B cell (primary cell): ENCODE results near the gene ZNF850. TPM values are rescaled to one million over a fixed set of nuclear protein-coding genes. Genes with fewer than 3 reads are reported as not detected.

ENCODE experiments used
- ATAC-seq: fragments of 200-7000 bp; cut with Tn5 transposase; one replicate; pipeline ENCODE4 v1.10.0; 2021; ENCODE audit warnings: low read depth, mild to moderate bottlenecking, moderate number of reproducible peaks, moderate library complexity
- CTCF ChIA-PET: fragments of 350-600 bp; sonication (Branson Sonifier 250); formaldehyde crosslinking; loops from one replicate; lab custom pipeline; 2021; ENCODE audit warnings: antibody characterized with exemption, inconsistent platforms; lab: Charles Lee
- POLR2A ChIA-PET: fragments of 350-600 bp; sonication (Branson Sonifier 250); formaldehyde crosslinking; loops from one replicate; lab custom pipeline; 2021; ENCODE audit warnings: antibody characterized with exemption; lab: Charles Lee
- DNase-seq: peaks from one replicate; pipeline ENCODE4 v3.0.0; 2013
- H2AFZ ChIP-seq: 2 replicates; pipeline ENCODE4 v1.6.1; 2012; ENCODE audit warnings: mild to moderate bottlenecking, low read depth, low read length; ENCODE audit not compliant: insufficient read depth, poor library complexity, severe bottlenecking
- H3K27ac ChIP-seq, 2 donors: 1 replicate in 1 of 2; 2 replicates in 1 of 2; pipeline ENCODE4 v1.5.1; 2012 to 2013; ENCODE audit warnings: low read length in 2 of 2, mild to moderate bottlenecking in 2 of 2, moderate library complexity in 1 of 2
- H3K27me3 ChIP-seq, 4 experiments: fragments of 200-600 bp in 1 of 4; sonication (generic) in 1 of 4; replicated peaks in 1 of 4; 1 replicate in 2 of 4; 2 replicates in 2 of 4; pipeline versions ENCODE4 v1.6.1 to v1.7.0; 2013 to 2016; ENCODE audit warnings: low read length in 3 of 4, mild to moderate bottlenecking in 2 of 4, mixed read lengths in 1 of 4, moderate library complexity in 1 of 4; ENCODE audit not compliant: insufficient read depth in 4 of 4, control insufficient read depth in 3 of 4; ENCODE audit errors: control extremely low read depth in 1 of 4
- H3K36me3 ChIP-seq, 2 experiments: replicated peaks in 1 of 2; 1 replicate in 1 of 2; 2 replicates in 1 of 2; pipeline versions ENCODE4 v1.6.1 to v1.7.1; 2013; ENCODE audit warnings: low read length in 1 of 2; ENCODE audit not compliant: insufficient read depth in 2 of 2, control insufficient read depth in 1 of 2; ENCODE audit errors: control extremely low read depth in 1 of 2, extremely low read depth in 1 of 2
- H3K4me1 ChIP-seq, 2 donors: fragments of 200-600 bp in 1 of 2; sonication (generic) in 1 of 2; 1 replicate in 1 of 2; 2 replicates in 1 of 2; pipeline versions ENCODE4 v1.5.1 to v1.6.1; 2013 to 2017; ENCODE audit warnings: low read length in 2 of 2; ENCODE audit not compliant: control insufficient read depth in 2 of 2, insufficient read depth in 2 of 2
- H3K4me2 ChIP-seq: replicated peaks from 2 replicates; pipeline ENCODE3; 2012; ENCODE audit warnings: mild to moderate bottlenecking, low read depth, low read length; ENCODE audit not compliant: poor library complexity, severe bottlenecking
- H3K4me3 ChIP-seq, 5 experiments: fragments of 200-600 bp in 1 of 5; sonication (generic) in 1 of 5; 1 replicate in 3 of 5; 2 replicates in 2 of 5; pipeline versions ENCODE4 v1.5.1 to v1.7.0; 2011 to 2016; ENCODE audit warnings: low read length in 4 of 5, mild to moderate bottlenecking in 4 of 5, low read depth in 2 of 5, control low read depth in 1 of 5, moderate library complexity in 1 of 5; ENCODE audit not compliant: insufficient read depth in 1 of 5; ENCODE audit errors: control extremely low read depth in 1 of 5, extremely low read depth in 1 of 5
- H3K79me2 ChIP-seq: fragments of 200-600 bp; sonication (generic); one replicate; pipeline ENCODE4 v1.6.0; 2016; ENCODE audit warnings: low read length; ENCODE audit not compliant: control insufficient read depth, insufficient read depth
- H3K9ac ChIP-seq: fragments of 200-600 bp; sonication (generic); 2 replicates; pipeline ENCODE4 v1.6.1; 2017; ENCODE audit warnings: mild to moderate bottlenecking, low read length, moderate library complexity
- H3K9me3 ChIP-seq, 3 donors: one replicate each; pipeline versions ENCODE4 v1.6.1 to v1.7.1; 2013; ENCODE audit warnings: low read length in 2 of 3; ENCODE audit not compliant: control insufficient read depth in 2 of 3, insufficient read depth in 1 of 3; ENCODE audit errors: control extremely low read depth in 1 of 3
- H4K20me1 ChIP-seq: 2 replicates; pipeline ENCODE4 v1.6.0; 2012; ENCODE audit warnings: mild to moderate bottlenecking, low read length; ENCODE audit not compliant: insufficient read depth, control insufficient read depth, poor library complexity, severe bottlenecking
- H3K27ac Mint-ChIP-seq: one replicate; pipeline ENCODE4 v1.8.0; 2021; ENCODE audit warnings: mixed read lengths
- H3K27me3 Mint-ChIP-seq: one replicate; pipeline ENCODE4 v1.8.0; 2021; ENCODE audit warnings: mixed read lengths
- H3K4me1 Mint-ChIP-seq: one replicate; pipeline ENCODE4 v1.8.0; 2021; ENCODE audit warnings: mixed read lengths
- H3K4me3 Mint-ChIP-seq: one replicate; pipeline ENCODE4 v1.8.0; 2021; ENCODE audit warnings: mixed read lengths
- H3K9me3 Mint-ChIP-seq: one replicate; pipeline ENCODE4 v1.8.0; 2022; ENCODE audit warnings: mixed read lengths; ENCODE audit not compliant: insufficient read depth
- EZH2 ChIP-seq: IDR thresholded peaks from 2 replicates; pipeline ENCODE4 v1.6.1; 2012; ENCODE audit warnings: borderline replicate concordance, low read depth, mild to moderate bottlenecking, moderate library complexity, low read length; ENCODE audit not compliant: insufficient read depth, poor library complexity, severe bottlenecking
- WGBS: methylation state at CpG from one replicate; pipeline ENCODE4 v1.1.5; 2013; ENCODE audit warnings: missing lambda C conversion rate; ENCODE audit not compliant: insufficient coverage; 5-methylcytosine and 5-hydroxymethylcytosine counted together
- intact Hi-C: fragments of 100-400 bp; cut with micrococcal nuclease; formaldehyde crosslinking; loops from one replicate; pipeline ENCODE4 v1.10.0; 2022
- polyA plus RNA-seq: library from polyadenylated mRNA; depleted of rRNA; stranded (reverse); fragments of >200 nt; gene quantifications from 2 replicates; pipeline ENCODE4 v1.2.3, GENCODE V29; 2012
- total RNA-seq, 2 donors: library from RNA; stranded (reverse); fragments of 120-200 nt in 1 of 2; gene quantifications; 1 replicate in 1 of 2; 2 replicates in 1 of 2; pipeline versions ENCODE4 v1.2.3 to v1.2.4, GENCODE V29; 2013 to 2022
- TF ChIP-seq, protein P1 (sequence below): fragments of 200-600 bp; IDR thresholded peaks from one replicate; pipeline ENCODE4 v1.8.0; 2022; ENCODE audit warnings: antibody characterized with exemption, mild to moderate bottlenecking

The ZNF850 gene
- total and polyA plus RNA-seq, 2 donors (not counting 1 experiment from before 2014, with no cell fraction given) = 2.0 to 6.0 TPM

- ATAC-seq (no peak), DNase-seq (no peak)
- POLR2A ChIA-PET = interaction anchor here (0.6 to 1.2 kb wide), 2 partner anchors 27 to 40 kb away, joined by 3 to 12 read pairs; partner anchors contain the start of gene ZNF790
- no peaks in the 10 kb centered on the region for H3K27me3 ChIP-seq
- H3K4me1 ChIP-seq = peaks cover 0 to 14% of the 10 kb centered on the region in 2 donors
- peaks cover 11% of the 10 kb centered on the region for H3K9me3 Mint-ChIP-seq
- CTCF ChIA-PET = interaction anchor here (0.5 to 1.0 kb wide), 2 partner anchors 52 to 225 kb away, joined by 3 read pairs; partner anchors contain the start of gene ZNF529
- TF ChIP-seq EZH2 = no peak
- TF ChIP-seq, protein P1, sequence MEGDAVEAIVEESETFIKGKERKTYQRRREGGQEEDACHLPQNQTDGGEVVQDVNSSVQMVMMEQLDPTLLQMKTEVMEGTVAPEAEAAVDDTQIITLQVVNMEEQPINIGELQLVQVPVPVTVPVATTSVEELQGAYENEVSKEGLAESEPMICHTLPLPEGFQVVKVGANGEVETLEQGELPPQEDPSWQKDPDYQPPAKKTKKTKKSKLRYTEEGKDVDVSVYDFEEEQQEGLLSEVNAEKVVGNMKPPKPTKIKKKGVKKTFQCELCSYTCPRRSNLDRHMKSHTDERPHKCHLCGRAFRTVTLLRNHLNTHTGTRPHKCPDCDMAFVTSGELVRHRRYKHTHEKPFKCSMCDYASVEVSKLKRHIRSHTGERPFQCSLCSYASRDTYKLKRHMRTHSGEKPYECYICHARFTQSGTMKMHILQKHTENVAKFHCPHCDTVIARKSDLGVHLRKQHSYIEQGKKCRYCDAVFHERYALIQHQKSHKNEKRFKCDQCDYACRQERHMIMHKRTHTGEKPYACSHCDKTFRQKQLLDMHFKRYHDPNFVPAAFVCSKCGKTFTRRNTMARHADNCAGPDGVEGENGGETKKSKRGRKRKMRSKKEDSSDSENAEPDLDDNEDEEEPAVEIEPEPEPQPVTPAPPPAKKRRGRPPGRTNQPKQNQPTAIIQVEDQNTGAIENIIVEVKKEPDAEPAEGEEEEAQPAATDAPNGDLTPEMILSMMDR = no peak
- peaks cover 5 to 69% (median 28%) of the 10 kb centered on the region in 3 donors for H3K9me3 ChIP-seq
- H3K27me3 Mint-ChIP-seq = no peaks in the 10 kb centered on the region
- peak overlapping the region; percentile 76 for H3K9ac ChIP-seq
- peak overlapping the region; percentile 84 for H2AFZ ChIP-seq
- H3K79me2 ChIP-seq = peaks cover 33% of the 10 kb centered on the region
- H3K4me3 ChIP-seq = peak overlapping the region; percentile 63 to 91 (median 84)
- peaks cover 19% of the 10 kb centered on the region for H3K4me1 Mint-ChIP-seq
- H3K4me3 Mint-ChIP-seq = peak overlapping the region; percentile 95
- intact Hi-C loops = loop anchor here (1.0 to 2.0 kb wide), 7 partner anchors 24 to 269 kb away; partner anchors contain the start of genes ZNF260, ZNF345, ZNF529 and ZNF567
- WGBS = 0% methylated on average over 3 of the region's 9 CpGs
- H3K27ac Mint-ChIP-seq = peak overlapping the region; percentile 99
- peaks cover 0 to 12% of the 10 kb centered on the region in 2 experiments for H3K36me3 ChIP-seq
- peak overlapping the region; percentile 86 to 90 for H3K27ac ChIP-seq
- H3K4me2 ChIP-seq = peak overlapping the region; percentile 70
- no peaks in the 10 kb centered on the region for H4K20me1 ChIP-seq
These were observed 25.1 kb upstream of the ZNF850 start for GRCh38 chr19:36797786-36798108.

GRCh38 chr19:36796714-36796992 lies 24.0 kb upstream of the ZNF850 start:
- DNase-seq = no peak
- peak overlapping the region; percentile 70 for H3K4me2 ChIP-seq
- ATAC-seq = no peak
- 23% methylated on average over 17 of the region's 19 CpGs for WGBS
- H3K36me3 ChIP-seq = peaks cover 0 to 3% of the 10 kb centered on the region in 2 experiments
- CTCF ChIA-PET = interaction anchor here (1.0 kb wide), 1 partner anchor 223 kb away, joined by 3 read pairs; the partner anchor contains the start of gene ZNF529
- intact Hi-C loops = loop anchor here (2.0 kb wide), 2 partner anchors 224 to 268 kb away; partner anchors contain the start of genes ZNF260 and ZNF529
- H3K79me2 ChIP-seq = peaks cover 33% of the 10 kb centered on the region
- H3K4me1 ChIP-seq = peaks cover 0 to 17% of the 10 kb centered on the region in 2 donors
- peak overlapping the region; percentile 95 for H3K4me3 Mint-ChIP-seq
- TF ChIP-seq, protein P1 = no peak
- no peak for TF ChIP-seq EZH2
- H3K4me3 ChIP-seq = peak overlapping the region; percentile 63 to 91 (median 84)
- no peaks in the 10 kb centered on the region for H4K20me1 ChIP-seq
- peaks cover 0 to 6% (median 0%) of the 10 kb centered on the region in 4 experiments for H3K27me3 ChIP-seq
- POLR2A ChIA-PET = interaction anchor here (1.2 kb wide), 1 partner anchor 41 kb away, joined by 12 read pairs; the partner anchor contains the start of gene ZNF790
- H3K27ac Mint-ChIP-seq = peak overlapping the region; percentile 99
- H3K9me3 ChIP-seq = peaks cover 5 to 72% (median 30%) of the 10 kb centered on the region in 3 donors
- peaks cover 14% of the 10 kb centered on the region for H3K9me3 Mint-ChIP-seq
- H3K4me1 Mint-ChIP-seq = peaks cover 25% of the 10 kb centered on the region
- H2AFZ ChIP-seq = peak overlapping the region; percentile 84
- peak overlapping the region; percentile 76 for H3K9ac ChIP-seq
- peak overlapping the region; percentile 86 to 90 for H3K27ac ChIP-seq
- peaks cover 7% of the 10 kb centered on the region for H3K27me3 Mint-ChIP-seq
